Measurements from ENCODE around the gene LRRIQ3. TPM values are rescaled to one million over a fixed set of nuclear protein-coding genes. Genes with fewer than 3 reads are reported as not detected.
A peak's percentile ranks its signal among the peaks of the same experiment; 100 is the strongest.

LRRIQ3 gene
- total and polyA plus RNA-seq, 2 of the 4 experiments (the other 2 are of a cell fraction): 1.2 to 1.8 TPM

DNA sequence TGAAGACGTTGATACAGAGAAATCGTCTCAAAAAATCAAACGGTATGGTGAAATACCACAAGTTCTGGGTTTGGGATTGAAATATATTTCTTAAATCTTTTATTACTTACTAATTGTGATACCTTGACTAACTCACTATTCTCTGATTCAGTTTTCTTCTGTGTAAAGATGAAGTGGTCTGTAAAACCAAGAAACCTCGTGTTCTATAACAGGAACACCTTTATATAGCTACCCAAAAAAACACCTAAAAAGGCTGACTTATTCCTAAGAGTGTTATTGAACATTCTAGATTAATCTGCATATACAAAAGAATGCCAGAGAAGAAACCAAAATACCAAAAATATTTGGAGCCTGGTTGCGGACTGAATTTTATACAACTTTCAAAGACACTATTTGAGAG lies 721 bp downstream of the LRRIQ3 start:
- H2AFZ ChIP-seq (replicated peaks; ENCODE audit: low read length, poor library complexity): no peak overlapping the region
- no peak overlapping the region for H3K23ac ChIP-seq (ENCODE audit: low read depth, low read length)
- H4K5ac ChIP-seq (ENCODE audit: low read depth, low read length): no peak overlapping the region
- DNase-seq: no peak
- H3K4me2 ChIP-seq (ENCODE audit: low read depth, low read length): peak overlapping the region; percentile 66; the same call in 1 of the 2 replicates
- H3K4me3 ChIP-seq (ENCODE audit: insufficient read depth, low read depth, low read length): peak overlapping the region; percentile 64; the same call in 1 of the 2 replicates
- no peaks in the 10 kb centered on the region; the same call in 1 of the 2 replicates for H3K9me1 ChIP-seq (ENCODE audit: insufficient read depth, low read length)
- no TSS peak for BruUV-seq (replicated peaks)
- intact Hi-C loops (cut with micrococcal nuclease) (no loop called here), in situ Hi-C loops (cut with MboI; ENCODE audit: low sequenced_read_pairs) (loop anchor here (25.0 kb wide), 1 partner anchor 540 kb away; the partner anchor contains the start of genes CRYZ and TYW3), dilution Hi-C loops (cut with HindIII; ENCODE audit: low sequenced_read_pairs, unreplicated experiment) (no loop called here)
- H2BK20ac ChIP-seq (ENCODE audit: low read depth, low read length): no peak overlapping the region
- no peaks in the 10 kb centered on the region for H3K9me3 ChIP-seq (ENCODE audit: control insufficient read depth, insufficient read depth, low read length)
- H3K27me3 ChIP-seq (ENCODE audit: control insufficient read depth, insufficient read depth, low read length): no peaks in the 10 kb centered on the region
- H3K18ac ChIP-seq (ENCODE audit: low read depth, low read length): no peak overlapping the region
- no CpG with 5 or more reads among the region's 5 CpGs for WGBS, 2 experiments (ENCODE audit: extremely low coverage in 2 of 2, insufficient read length in 1 of 2)
- H3K56ac ChIP-seq (ENCODE audit: extremely low read depth, insufficient read depth, low read length): peak overlapping the region; percentile 72; the same call in 1 of the 2 replicates
- no peak overlapping the region for H4K91ac ChIP-seq (ENCODE audit: insufficient read depth, low read depth, low read length)
- TF ChIP-seq FOS (IDR thresholded peaks at IDR 0.05; ENCODE audit: low read depth, low read length) (no peak), MAFK (IDR thresholded peaks at IDR 0.05; ENCODE audit: low read depth, low read length) (no peak), NFE2L2 (IDR thresholded peaks at IDR 0.05; ENCODE audit: low read depth, low read length) (no peak), POLR2A (IDR thresholded peaks at IDR 0.05; ENCODE audit: low read depth, low read length) (no peak), RCOR1 (IDR thresholded peaks at IDR 0.05; ENCODE audit: insufficient replicate concordance, low read length) (no peak), BHLHE40 (IDR thresholded peaks at IDR 0.05; ENCODE audit: low read depth, low read length) (no peak), RAD21 (IDR thresholded peaks at IDR 0.05; ENCODE audit: low read length) (no peak), CEBPB (IDR thresholded peaks at IDR 0.05; ENCODE audit: low read depth, low read length) (no peak), MAZ (IDR thresholded peaks at IDR 0.05; ENCODE audit: borderline replicate concordance, low read depth, low read length) (no peak), CHD1 (IDR thresholded peaks at IDR 0.05; ENCODE audit: low read depth, low read length) (no peak), SMC3 (IDR thresholded peaks at IDR 0.05; ENCODE audit: low read depth, low read length) (no peak), MXI1 (IDR thresholded peaks at IDR 0.05; ENCODE audit: borderline replicate concordance, low read depth, low read length) (no peak), RFX5 (IDR thresholded peaks at IDR 0.05; ENCODE audit: low read depth, low read length) (no peak), ELK1 (IDR thresholded peaks at IDR 0.05; ENCODE audit: borderline replicate concordance, low read depth, low read length) (no peak)
- TF ChIP-seq, protein P1, sequence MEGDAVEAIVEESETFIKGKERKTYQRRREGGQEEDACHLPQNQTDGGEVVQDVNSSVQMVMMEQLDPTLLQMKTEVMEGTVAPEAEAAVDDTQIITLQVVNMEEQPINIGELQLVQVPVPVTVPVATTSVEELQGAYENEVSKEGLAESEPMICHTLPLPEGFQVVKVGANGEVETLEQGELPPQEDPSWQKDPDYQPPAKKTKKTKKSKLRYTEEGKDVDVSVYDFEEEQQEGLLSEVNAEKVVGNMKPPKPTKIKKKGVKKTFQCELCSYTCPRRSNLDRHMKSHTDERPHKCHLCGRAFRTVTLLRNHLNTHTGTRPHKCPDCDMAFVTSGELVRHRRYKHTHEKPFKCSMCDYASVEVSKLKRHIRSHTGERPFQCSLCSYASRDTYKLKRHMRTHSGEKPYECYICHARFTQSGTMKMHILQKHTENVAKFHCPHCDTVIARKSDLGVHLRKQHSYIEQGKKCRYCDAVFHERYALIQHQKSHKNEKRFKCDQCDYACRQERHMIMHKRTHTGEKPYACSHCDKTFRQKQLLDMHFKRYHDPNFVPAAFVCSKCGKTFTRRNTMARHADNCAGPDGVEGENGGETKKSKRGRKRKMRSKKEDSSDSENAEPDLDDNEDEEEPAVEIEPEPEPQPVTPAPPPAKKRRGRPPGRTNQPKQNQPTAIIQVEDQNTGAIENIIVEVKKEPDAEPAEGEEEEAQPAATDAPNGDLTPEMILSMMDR (conservative IDR thresholded peaks at IDR 0.05; ENCODE audit: low read depth, low read length): no peak
- TF ChIP-seq, protein P2, sequence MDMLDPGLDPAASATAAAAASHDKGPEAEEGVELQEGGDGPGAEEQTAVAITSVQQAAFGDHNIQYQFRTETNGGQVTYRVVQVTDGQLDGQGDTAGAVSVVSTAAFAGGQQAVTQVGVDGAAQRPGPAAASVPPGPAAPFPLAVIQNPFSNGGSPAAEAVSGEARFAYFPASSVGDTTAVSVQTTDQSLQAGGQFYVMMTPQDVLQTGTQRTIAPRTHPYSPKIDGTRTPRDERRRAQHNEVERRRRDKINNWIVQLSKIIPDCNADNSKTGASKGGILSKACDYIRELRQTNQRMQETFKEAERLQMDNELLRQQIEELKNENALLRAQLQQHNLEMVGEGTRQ (IDR thresholded peaks at IDR 0.05; ENCODE audit: low read depth, low read length): no peak
- peak overlapping the region; percentile 60; the same call in 1 of the 2 replicates for H3K9ac ChIP-seq (ENCODE audit: low read depth, low read length)
- H2AK5ac ChIP-seq (ENCODE audit: low read depth, low read length): no peak overlapping the region
- no peaks in the 10 kb centered on the region for H3K4me1 ChIP-seq (ENCODE audit: control insufficient read depth, insufficient read depth, low read length)
- ChIA-PET CTCF (no interaction called here), POLR2A (ENCODE audit: unreplicated experiment) (no interaction called here)
- H3K79me1 ChIP-seq (ENCODE audit: low read depth in 1 of 2, low read length in 2 of 2): peaks cover 2 to 5% of the 10 kb centered on the region in 2 experiments; a peak in 2 of 4 replicates
- H3K27ac ChIP-seq (ENCODE audit: insufficient read depth, low read length): no peak overlapping the region
- H2BK15ac ChIP-seq (ENCODE audit: low read depth, low read length): no peak overlapping the region
- no peaks in the 10 kb centered on the region for H4K20me1 ChIP-seq (ENCODE audit: insufficient read depth, low read length)
- ATAC-seq (ENCODE audit: low read depth): no peak
- no peak overlapping the region for H2BK5ac ChIP-seq (ENCODE audit: low read depth, low read length, poor library complexity, severe bottlenecking)
- peak overlapping the region; percentile 45 to 93; a peak in 2 of 4 replicates for H4K8ac ChIP-seq (ENCODE audit: low read depth in 2 of 2, low read length in 2 of 2)
- H2BK120ac ChIP-seq (ENCODE audit: low read depth, low read length): no peak overlapping the region
- no peak overlapping the region for H3K14ac ChIP-seq (replicated peaks; ENCODE audit: low read depth, low read length)
- H2AK9ac ChIP-seq (replicated peaks; ENCODE audit: low read depth, low read length, poor library complexity): no peak overlapping the region
- H3K4ac ChIP-seq (ENCODE audit: low read depth, low read length): no peak overlapping the region
- no peaks in the 10 kb centered on the region; the same call in 1 of the 2 replicates for H3K36me3 ChIP-seq (ENCODE audit: control insufficient read depth, insufficient read depth, low read length)
